Liver (tissue), 9 donors: ENCODE data around the gene FYB2. TPM values are rescaled to one million over a fixed set of nuclear protein-coding genes. Genes with fewer than 3 reads are reported as not detected.

Experiments used
- DNase-seq: peaks from one replicate; pipeline ENCODE4 v3.0.0-alpha.2; 2017; ENCODE audit warnings: low spot score
- H3K27ac ChIP-seq, 2 donors: one replicate each; pipeline ENCODE4 v1.7.0; 2013; ENCODE audit warnings: inconsistent platforms in 2 of 2, low read length in 2 of 2, control low read depth in 1 of 2, low read depth in 1 of 2, mild to moderate bottlenecking in 1 of 2
- H3K27me3 ChIP-seq, 4 donors: one replicate each; pipeline versions ENCODE4 v1.6.1 to v1.7.0; 2013; ENCODE audit warnings: low read length in 3 of 4, inconsistent platforms in 1 of 4, mild to moderate bottlenecking in 1 of 4, moderate library complexity in 1 of 4; ENCODE audit not compliant: control insufficient read depth in 4 of 4, insufficient read depth in 4 of 4
- H3K36me3 ChIP-seq, 4 donors: one replicate each; pipeline versions ENCODE4 v1.6.1 to v1.7.0; 2013; ENCODE audit warnings: low read length in 3 of 4, mild to moderate bottlenecking in 3 of 4, low read depth in 1 of 4, moderate library complexity in 1 of 4; ENCODE audit not compliant: control insufficient read depth in 4 of 4, insufficient read depth in 3 of 4
- H3K4me1 ChIP-seq, 4 donors: one replicate each; pipeline versions ENCODE4 v1.6.1 to v1.7.0; 2013; ENCODE audit warnings: low read length in 3 of 4, mild to moderate bottlenecking in 3 of 4, moderate library complexity in 1 of 4; ENCODE audit not compliant: control insufficient read depth in 4 of 4, insufficient read depth in 4 of 4
- H3K4me3 ChIP-seq, 3 donors: one replicate each; pipeline versions ENCODE4 v1.6.1 to v1.7.0; 2013; ENCODE audit warnings: low read length in 3 of 3, control low read depth in 1 of 3, low read depth in 1 of 3, mild to moderate bottlenecking in 1 of 3
- H3K9ac ChIP-seq, 2 donors: one replicate each; pipeline ENCODE4 v1.7.0; 2013; ENCODE audit warnings: low read length in 2 of 2, mild to moderate bottlenecking in 2 of 2, moderate library complexity in 2 of 2, control low read depth in 1 of 2, low read depth in 1 of 2
- H3K9me3 ChIP-seq, 4 donors: one replicate each; pipeline versions ENCODE4 v1.6.1 to v1.7.0; 2013; ENCODE audit warnings: low read length in 3 of 4; ENCODE audit not compliant: control insufficient read depth in 4 of 4
- EGR1 ChIP-seq, 2 donors: IDR thresholded peaks; 2 replicates each; pipeline ENCODE4 v1.6.1; 2016 to 2018; ENCODE audit warnings: antibody characterized with exemption in 2 of 2, low read depth in 2 of 2
- FOXA1 ChIP-seq: IDR thresholded peaks from 2 replicates; pipeline ENCODE4 v1.6.1; 2016; ENCODE audit warnings: antibody characterized with exemption
- FOXA2 ChIP-seq: IDR thresholded peaks from 2 replicates; pipeline ENCODE4 v1.6.1; 2016; ENCODE audit warnings: antibody characterized with exemption
- HNF4A ChIP-seq, 2 donors: conservative IDR thresholded peaks; 2 replicates each; pipeline ENCODE4 v1.6.1; 2016; ENCODE audit warnings: antibody characterized with exemption in 2 of 2, mild to moderate bottlenecking in 2 of 2
- HNF4G ChIP-seq: IDR thresholded peaks from 2 replicates; pipeline ENCODE4 v1.6.1; 2016; ENCODE audit warnings: antibody characterized with exemption
- JUND ChIP-seq, 2 donors: IDR thresholded peaks; 2 replicates each; pipeline ENCODE4 v1.6.1; 2016; ENCODE audit warnings: antibody characterized with exemption in 2 of 2
- NR2F2 ChIP-seq: IDR thresholded peaks from 2 replicates; pipeline ENCODE4 v1.6.1; 2016; ENCODE audit warnings: antibody characterized with exemption
- RAD21 ChIP-seq, 2 donors: IDR thresholded peaks; 2 replicates each; pipeline ENCODE4 v1.6.1; 2016; ENCODE audit warnings: antibody characterized with exemption in 2 of 2, mild to moderate bottlenecking in 2 of 2
- RXRA ChIP-seq, 2 donors: IDR thresholded peaks; 2 replicates each; pipeline ENCODE4 v1.6.1; 2017 to 2018; ENCODE audit warnings: antibody characterized with exemption in 2 of 2, mild to moderate bottlenecking in 1 of 2
- SP1 ChIP-seq: IDR thresholded peaks from 2 replicates; pipeline ENCODE4 v1.6.1; 2018; ENCODE audit warnings: antibody characterized with exemption, mild to moderate bottlenecking
- TAF1 ChIP-seq: conservative IDR thresholded peaks from 2 replicates; pipeline ENCODE4 v1.6.1; 2016; ENCODE audit warnings: antibody characterized with exemption, mild to moderate bottlenecking
- YY1 ChIP-seq: IDR thresholded peaks from 2 replicates; pipeline ENCODE4 v1.6.1; 2016; ENCODE audit warnings: antibody characterized with exemption, mild to moderate bottlenecking
- WGBS: extraction: QIAGEN DNeasy Blood & Tissue Kit; methylation state at CpG from one replicate; pipeline ENCODE4 v1.1.7; 2013; 5-methylcytosine and 5-hydroxymethylcytosine counted together
- polyA plus RNA-seq, 2 donors: library from polyadenylated mRNA; stranded (reverse) in 1 of 2; unstranded in 1 of 2; fragments of 200-250 nt in 1 of 2; fragments of >200 nt in 1 of 2; fragmentation: Nextera tagmentation in 1 of 2; extraction: Ambion mirVana in 1 of 2; gene quantifications; one replicate each; pipeline versions ENCODE4 v1.2.1 to v1.2.3, GENCODE V29; 2013 to 2015
- total RNA-seq, 2 donors: library from RNA; depleted of rRNA; stranded (reverse); fragments of >200 nt; gene quantifications; one replicate each; pipeline ENCODE4 v1.2.3, GENCODE V29; 2014
- TF ChIP-seq, protein P1 (sequence below): fragments of 150-350 bp; IDR thresholded peaks from 2 replicates; pipeline ENCODE4 v1.5.1; 2017; ENCODE audit warnings: improper control_type of control experiment, low read depth, low read length; ENCODE audit not compliant: missing input control
- TF ChIP-seq, protein P2 (sequence below): IDR thresholded peaks from 2 replicates; pipeline ENCODE4 v1.6.1; 2016; ENCODE audit warnings: antibody characterized with exemption, mild to moderate bottlenecking
- TF ChIP-seq, protein P3 (sequence below): IDR thresholded peaks from 2 replicates; pipeline ENCODE4 v1.6.1; 2016; ENCODE audit warnings: antibody characterized with exemption
- TF ChIP-seq, protein P4 (sequence below): IDR thresholded peaks from 2 replicates; pipeline ENCODE4 v1.6.1; 2016; ENCODE audit warnings: antibody characterized with exemption
- donor health status: healthy.
- donor health status: healthy.
- donor health status: healthy.
- donor health status: healthy.
- donor health status: healthy.

FYB2 gene
- total and polyA plus RNA-seq, 4 donors, result 3.3 to 31.3 (median 16.2) TPM

DNA sequence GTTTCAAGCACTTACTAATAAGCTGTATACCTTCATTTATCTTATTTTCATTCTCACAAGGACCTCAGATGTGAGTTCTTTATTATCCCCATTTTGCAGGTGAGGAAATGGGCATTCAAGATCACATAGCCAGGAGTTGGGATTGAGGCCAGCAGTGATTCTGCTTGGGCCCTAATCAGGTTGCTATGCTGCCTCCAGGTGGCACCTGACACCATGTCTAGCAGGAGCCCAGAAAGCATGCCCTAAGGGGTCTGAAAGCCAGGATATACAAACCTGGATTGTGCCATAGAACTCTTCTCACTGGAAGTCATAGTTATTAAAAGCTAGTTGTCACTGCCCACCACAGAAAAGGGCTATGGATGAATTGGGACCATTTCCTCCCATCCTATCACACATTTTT lies 61.1 kb downstream of the FYB2 start:
- Histone ChIP-seq H3K9ac (no peak overlapping the region), H3K27me3 (no peaks in the 10 kb centered on the region), H3K27ac (peak overlapping the region in 1 of 2 donors; percentile 30), H3K36me3 (peaks cover 0 to 14% (median 0%) of the 10 kb centered on the region in 4 donors), H3K9me3 (no peaks in the 10 kb centered on the region), H3K4me3 (no peak overlapping the region), H3K4me1 (peaks cover 0 to 6% (median 2%) of the 10 kb centered on the region in 4 donors)
- TF ChIP-seq, protein P1, sequence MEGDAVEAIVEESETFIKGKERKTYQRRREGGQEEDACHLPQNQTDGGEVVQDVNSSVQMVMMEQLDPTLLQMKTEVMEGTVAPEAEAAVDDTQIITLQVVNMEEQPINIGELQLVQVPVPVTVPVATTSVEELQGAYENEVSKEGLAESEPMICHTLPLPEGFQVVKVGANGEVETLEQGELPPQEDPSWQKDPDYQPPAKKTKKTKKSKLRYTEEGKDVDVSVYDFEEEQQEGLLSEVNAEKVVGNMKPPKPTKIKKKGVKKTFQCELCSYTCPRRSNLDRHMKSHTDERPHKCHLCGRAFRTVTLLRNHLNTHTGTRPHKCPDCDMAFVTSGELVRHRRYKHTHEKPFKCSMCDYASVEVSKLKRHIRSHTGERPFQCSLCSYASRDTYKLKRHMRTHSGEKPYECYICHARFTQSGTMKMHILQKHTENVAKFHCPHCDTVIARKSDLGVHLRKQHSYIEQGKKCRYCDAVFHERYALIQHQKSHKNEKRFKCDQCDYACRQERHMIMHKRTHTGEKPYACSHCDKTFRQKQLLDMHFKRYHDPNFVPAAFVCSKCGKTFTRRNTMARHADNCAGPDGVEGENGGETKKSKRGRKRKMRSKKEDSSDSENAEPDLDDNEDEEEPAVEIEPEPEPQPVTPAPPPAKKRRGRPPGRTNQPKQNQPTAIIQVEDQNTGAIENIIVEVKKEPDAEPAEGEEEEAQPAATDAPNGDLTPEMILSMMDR, result peak; percentile 55
- TF ChIP-seq NR2F2, result no peak
- TF ChIP-seq HNF4A (conservative IDR thresholded peaks at IDR 0.05), result peak in 1 of 2 donors; percentile 35
- peak; percentile 82 to 87 for TF ChIP-seq RAD21 (IDR thresholded peaks at IDR 0.05)
- no peak for TF ChIP-seq SP1
- no peak for TF ChIP-seq EGR1 (IDR thresholded peaks at IDR 0.05; ENCODE audit: low read depth in 2 of 2)
- TF ChIP-seq FOXA2, result no peak
- no peak for DNase-seq

DNA sequence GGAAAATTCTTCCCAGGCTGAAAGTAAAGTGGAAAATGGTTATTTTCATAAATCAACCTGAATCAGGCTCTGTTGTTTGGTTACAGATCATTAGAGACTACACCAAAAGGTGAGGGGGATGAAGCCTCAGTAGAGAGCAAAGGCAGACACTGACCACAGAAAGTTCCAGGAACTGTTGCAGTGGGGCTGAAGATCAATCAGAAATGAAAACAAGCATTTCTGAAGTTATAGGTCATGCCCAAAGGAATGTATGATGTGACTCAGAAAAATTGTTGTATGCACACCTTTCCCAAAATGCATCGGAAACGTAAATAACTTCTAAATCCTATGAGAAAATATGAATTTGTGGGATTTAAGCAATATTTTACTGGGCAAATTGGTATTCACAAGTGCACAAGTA lies 63.3 kb downstream of the FYB2 start:
- 94% methylated on average over 2 of the region's 2 CpGs for WGBS
- Histone ChIP-seq H3K9me3 (no peaks in the 10 kb centered on the region), H3K9ac (no peak overlapping the region), H3K4me1 (peaks cover 0 to 6% (median 2%) of the 10 kb centered on the region in 4 donors), H3K27ac (no peak overlapping the region), H3K36me3 (peaks cover 0 to 20% (median 5%) of the 10 kb centered on the region in 4 donors), H3K27me3 (no peaks in the 10 kb centered on the region), H3K4me3 (no peak overlapping the region)
- DNase-seq, result no peak
- no peak for TF ChIP-seq FOXA1
- TF ChIP-seq, protein P1, result no peak
- TF ChIP-seq HNF4A (conservative IDR thresholded peaks at IDR 0.05), result no peak
- TF ChIP-seq, protein P2, sequence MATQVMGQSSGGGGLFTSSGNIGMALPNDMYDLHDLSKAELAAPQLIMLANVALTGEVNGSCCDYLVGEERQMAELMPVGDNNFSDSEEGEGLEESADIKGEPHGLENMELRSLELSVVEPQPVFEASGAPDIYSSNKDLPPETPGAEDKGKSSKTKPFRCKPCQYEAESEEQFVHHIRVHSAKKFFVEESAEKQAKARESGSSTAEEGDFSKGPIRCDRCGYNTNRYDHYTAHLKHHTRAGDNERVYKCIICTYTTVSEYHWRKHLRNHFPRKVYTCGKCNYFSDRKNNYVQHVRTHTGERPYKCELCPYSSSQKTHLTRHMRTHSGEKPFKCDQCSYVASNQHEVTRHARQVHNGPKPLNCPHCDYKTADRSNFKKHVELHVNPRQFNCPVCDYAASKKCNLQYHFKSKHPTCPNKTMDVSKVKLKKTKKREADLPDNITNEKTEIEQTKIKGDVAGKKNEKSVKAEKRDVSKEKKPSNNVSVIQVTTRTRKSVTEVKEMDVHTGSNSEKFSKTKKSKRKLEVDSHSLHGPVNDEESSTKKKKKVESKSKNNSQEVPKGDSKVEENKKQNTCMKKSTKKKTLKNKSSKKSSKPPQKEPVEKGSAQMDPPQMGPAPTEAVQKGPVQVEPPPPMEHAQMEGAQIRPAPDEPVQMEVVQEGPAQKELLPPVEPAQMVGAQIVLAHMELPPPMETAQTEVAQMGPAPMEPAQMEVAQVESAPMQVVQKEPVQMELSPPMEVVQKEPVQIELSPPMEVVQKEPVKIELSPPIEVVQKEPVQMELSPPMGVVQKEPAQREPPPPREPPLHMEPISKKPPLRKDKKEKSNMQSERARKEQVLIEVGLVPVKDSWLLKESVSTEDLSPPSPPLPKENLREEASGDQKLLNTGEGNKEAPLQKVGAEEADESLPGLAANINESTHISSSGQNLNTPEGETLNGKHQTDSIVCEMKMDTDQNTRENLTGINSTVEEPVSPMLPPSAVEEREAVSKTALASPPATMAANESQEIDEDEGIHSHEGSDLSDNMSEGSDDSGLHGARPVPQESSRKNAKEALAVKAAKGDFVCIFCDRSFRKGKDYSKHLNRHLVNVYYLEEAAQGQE, result no peak
- no peak for TF ChIP-seq JUND (IDR thresholded peaks at IDR 0.05)
- no peak for TF ChIP-seq NR2F2
- TF ChIP-seq TAF1, result no peak
- TF ChIP-seq YY1, result no peak
- no peak for TF ChIP-seq RAD21 (IDR thresholded peaks at IDR 0.05)
- no peak for TF ChIP-seq RXRA (IDR thresholded peaks at IDR 0.05)
- no peak for TF ChIP-seq SP1
- TF ChIP-seq, protein P3, sequence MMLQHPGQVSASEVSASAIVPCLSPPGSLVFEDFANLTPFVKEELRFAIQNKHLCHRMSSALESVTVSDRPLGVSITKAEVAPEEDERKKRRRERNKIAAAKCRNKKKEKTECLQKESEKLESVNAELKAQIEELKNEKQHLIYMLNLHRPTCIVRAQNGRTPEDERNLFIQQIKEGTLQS, result no peak
- TF ChIP-seq, protein P4, sequence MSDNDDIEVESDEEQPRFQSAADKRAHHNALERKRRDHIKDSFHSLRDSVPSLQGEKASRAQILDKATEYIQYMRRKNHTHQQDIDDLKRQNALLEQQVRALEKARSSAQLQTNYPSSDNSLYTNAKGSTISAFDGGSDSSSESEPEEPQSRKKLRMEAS, result no peak
- TF ChIP-seq HNF4G, result no peak
